Measurements from ENCODE around the gene SPATA12. TPM values are rescaled to one million over a fixed set of nuclear protein-coding genes. Genes with fewer than 3 reads are reported as not detected.

SPATA12 gene
- total and polyA plus RNA-seq, 2 of the 8 experiments (the other 6 are each of a cell fraction or from before 2014, with no cell fraction given), result 0.19 to 0.97 TPM

GRCh38 chr3:57026944-57027343 lies 33.5 kb upstream of the SPATA12 start (continued):
- TF ChIP-seq SRF (IDR thresholded peaks at IDR 0.05; ENCODE audit: low read depth, low read length), result no peak
